ENCODE measurements around the gene EYA2. TPM values are rescaled to one million over a fixed set of nuclear protein-coding genes. Genes with fewer than 3 reads are reported as not detected.

EYA2 gene
- total RNA-seq, 1 donor from 2014 or later: 8.1 TPM

- Mint-ChIP-seq H3K27ac (no peak overlapping the region), H3K36me3 (peaks cover 48% of the 10 kb centered on the region), H3K4me3 (no peak overlapping the region), H3K4me1 (ENCODE audit: unreplicated experiment) (no peaks in the 10 kb centered on the region), H3K27me3 (no peaks in the 10 kb centered on the region), H3K9me3 (no peaks in the 10 kb centered on the region)
- no peak for TF ChIP-seq CTCF (conservative IDR thresholded peaks at IDR 0.05)
- DNase-seq (ENCODE audit: extremely low spot score, unreplicated experiment): no peak
Measured at GRCh38 chr20:47222468-47223119, 328.0 kb downstream of the EYA2 start.

- Mint-ChIP-seq H3K36me3 (peaks cover 44% of the 10 kb centered on the region), H3K27ac (no peak overlapping the region)
Measured at GRCh38 chr20:47223896-47224295, 329.3 kb downstream of the EYA2 start.

GRCh38 chr20:47224300-47224791 lies 329.7 kb downstream of the EYA2 start:
- no peak overlapping the region for H3K4me3 Mint-ChIP-seq
- TF ChIP-seq CTCF (conservative IDR thresholded peaks at IDR 0.05): no peak
- peaks cover 44% of the 10 kb centered on the region for H3K36me3 Mint-ChIP-seq
- no peaks in the 10 kb centered on the region for H3K4me1 Mint-ChIP-seq (ENCODE audit: unreplicated experiment)
- no peaks in the 10 kb centered on the region for H3K9me3 Mint-ChIP-seq
- no peak for DNase-seq (ENCODE audit: extremely low spot score, unreplicated experiment)
- H3K27me3 Mint-ChIP-seq: no peaks in the 10 kb centered on the region
- no peak overlapping the region for H3K27ac Mint-ChIP-seq

More at GRCh38 chr20:47223896-47224295, 329.3 kb downstream of the EYA2 start:
- Mint-ChIP-seq H3K4me1 (ENCODE audit: unreplicated experiment) (no peaks in the 10 kb centered on the region), H3K9me3 (no peaks in the 10 kb centered on the region), H3K4me3 (no peak overlapping the region), H3K27me3 (no peaks in the 10 kb centered on the region)
- DNase-seq (ENCODE audit: extremely low spot score, unreplicated experiment): no peak
- TF ChIP-seq CTCF (conservative IDR thresholded peaks at IDR 0.05): no peak

- Mint-ChIP-seq H3K4me1 (ENCODE audit: unreplicated experiment) (no peaks in the 10 kb centered on the region), H3K27ac (no peak overlapping the region), H3K27me3 (no peaks in the 10 kb centered on the region), H3K4me3 (no peak overlapping the region), H3K9me3 (no peaks in the 10 kb centered on the region), H3K36me3 (peaks cover 40% of the 10 kb centered on the region)
- TF ChIP-seq CTCF (conservative IDR thresholded peaks at IDR 0.05): no peak
- no peak for DNase-seq (ENCODE audit: extremely low spot score, unreplicated experiment)
Measured at GRCh38 chr20:47224857-47225256, 330.2 kb downstream of the EYA2 start.

GRCh38 chr20:47225458-47225857 lies 330.8 kb downstream of the EYA2 start:
- no peak overlapping the region for H3K4me3 Mint-ChIP-seq
- DNase-seq (ENCODE audit: extremely low spot score, unreplicated experiment): no peak
- no peaks in the 10 kb centered on the region for H3K9me3 Mint-ChIP-seq
- TF ChIP-seq CTCF (conservative IDR thresholded peaks at IDR 0.05): no peak
- no peaks in the 10 kb centered on the region for H3K4me1 Mint-ChIP-seq (ENCODE audit: unreplicated experiment)
- no peaks in the 10 kb centered on the region for H3K27me3 Mint-ChIP-seq
- H3K36me3 Mint-ChIP-seq: peaks cover 35% of the 10 kb centered on the region
- H3K27ac Mint-ChIP-seq: no peak overlapping the region

Data from type B pancreatic cell (in vitro differentiated cells).